WTC11 (cell line): ENCODE measurements around the gene CDK3. TPM values are rescaled to one million over a fixed set of nuclear protein-coding genes. Genes with fewer than 3 reads are reported as not detected.

Experiments
- ATAC-seq: fragments of 200-7000 bp; cut with Tn5 transposase; 2 replicates; pipeline ENCODE4 v1.10.0; 2021; ENCODE audit warnings: mild to moderate bottlenecking, moderate library complexity
- CTCF ChIA-PET: fragments of 300-600 bp; sonication (Branson Sonifier 250); formaldehyde crosslinking; loops from one replicate; lab custom pipeline; 2021; ENCODE audit warnings: antibody characterized with exemption; lab: Charles Lee
- POLR2A ChIA-PET: fragments of 350-600 bp; sonication (Branson Sonifier 250); formaldehyde crosslinking; loops from one replicate; lab custom pipeline; 2021; ENCODE audit warnings: antibody characterized with exemption; lab: Charles Lee
- DNase-seq: peaks from one replicate; pipeline ENCODE4 v3.0.0; 2021; ENCODE audit warnings: low spot score
- H3K27ac Mint-ChIP-seq: 2 replicates; pipeline ENCODE4 v1.8.0; 2021; ENCODE audit warnings: mixed read lengths
- H3K27me3 Mint-ChIP-seq: 2 replicates; pipeline ENCODE4 v1.8.0; 2021; ENCODE audit warnings: low read depth, mild to moderate bottlenecking, moderate library complexity, mixed read lengths
- H3K36me3 Mint-ChIP-seq: 2 replicates; pipeline ENCODE4 v1.8.0; 2021; ENCODE audit warnings: mixed read lengths
- H3K4me1 Mint-ChIP-seq: 2 replicates; pipeline ENCODE4 v1.8.0; 2022; ENCODE audit warnings: mixed read lengths
- H3K4me3 Mint-ChIP-seq: 2 replicates; pipeline ENCODE4 v1.8.0; 2021; ENCODE audit warnings: mild to moderate bottlenecking, moderate library complexity, mixed read lengths
- H3K9me3 Mint-ChIP-seq: 2 replicates; pipeline ENCODE4 v1.8.0; 2021; ENCODE audit warnings: mixed read lengths
- CDX4 ChIP-seq: fragments of 250-450 bp; sonication (Bioruptor Pico); IDR thresholded peaks from 2 replicates; pipeline ENCODE4 v1.9.0; 2021; ENCODE audit warnings: moderate library complexity, mild to moderate bottlenecking, inconsistent platforms, borderline replicate concordance
- CREB1 ChIP-seq: sonication (generic); formaldehyde crosslinking; IDR thresholded peaks from 2 replicates; pipeline ENCODE4 v1.8.0; 2023; ENCODE audit warnings: mild to moderate bottlenecking, missing genetic modification reagents
- CREM ChIP-seq: sonication (generic); formaldehyde crosslinking; IDR thresholded peaks from 2 replicates; pipeline ENCODE4 v1.8.1; 2022; ENCODE audit warnings: mild to moderate bottlenecking, missing genetic modification reagents, moderate library complexity
- GRHL2 ChIP-seq: fragments of 250-450 bp; sonication (Bioruptor Pico); IDR thresholded peaks from 2 replicates; pipeline ENCODE4 v1.8.0; 2022; ENCODE audit warnings: mild to moderate bottlenecking, moderate library complexity; ENCODE audit not compliant: insufficient replicate concordance, severe bottlenecking
- HMGA2 ChIP-seq: fragments of 250-450 bp; sonication (Bioruptor Pico); IDR thresholded peaks from 2 replicates; pipeline ENCODE4 v1.4.0; 2021; ENCODE audit warnings: mild to moderate bottlenecking, moderate library complexity
- IRF1 ChIP-seq: sonication (generic); formaldehyde crosslinking; IDR thresholded peaks from 2 replicates; pipeline ENCODE4 v1.8.0; 2023; ENCODE audit warnings: missing genetic modification reagents
- IRF2 ChIP-seq: sonication (generic); formaldehyde crosslinking; IDR thresholded peaks from 2 replicates; pipeline ENCODE4 v1.8.0; 2022; ENCODE audit warnings: low read depth, missing genetic modification reagents, borderline replicate concordance
- JAZF1 ChIP-seq: fragments of 250-450 bp; sonication (Bioruptor Pico); IDR thresholded peaks from 2 replicates; pipeline ENCODE4 v1.9.0; 2021; ENCODE audit warnings: moderate library complexity, mild to moderate bottlenecking, inconsistent platforms
- JUN ChIP-seq: sonication (generic); formaldehyde crosslinking; IDR thresholded peaks from 2 replicates; pipeline ENCODE4 v1.8.0; 2023; ENCODE audit warnings: mild to moderate bottlenecking, missing genetic modification reagents
- NFE2L1 ChIP-seq: sonication (generic); formaldehyde crosslinking; IDR thresholded peaks from 2 replicates; pipeline ENCODE4 v1.8.1; 2023; ENCODE audit warnings: missing genetic modification reagents
- NFYB ChIP-seq: sonication (generic); formaldehyde crosslinking; conservative IDR thresholded peaks from 2 replicates; pipeline ENCODE4 v1.8.0; 2022; ENCODE audit warnings: low read depth, missing genetic modification reagents
- NR1H2 ChIP-seq: sonication (generic); formaldehyde crosslinking; IDR thresholded peaks from 2 replicates; pipeline ENCODE4 v1.9.0; 2021; ENCODE audit warnings: mild to moderate bottlenecking, moderate library complexity, missing genetic modification reagents
- NR2C2 ChIP-seq: sonication (generic); formaldehyde crosslinking; IDR thresholded peaks from 2 replicates; pipeline ENCODE4 v1.8.0; 2022; ENCODE audit warnings: mild to moderate bottlenecking, missing genetic modification reagents
- PRRX2 ChIP-seq: fragments of 250-450 bp; sonication (Bioruptor Pico); IDR thresholded peaks from 2 replicates; pipeline ENCODE4 v1.8.0; 2021; ENCODE audit warnings: mild to moderate bottlenecking
- RELA ChIP-seq: sonication (generic); formaldehyde crosslinking; IDR thresholded peaks from 2 replicates; pipeline ENCODE4 v1.8.1; 2022; ENCODE audit warnings: missing genetic modification reagents, mild to moderate bottlenecking, borderline replicate concordance
- RORB ChIP-seq: fragments of 250-450 bp; sonication (Bioruptor Pico); IDR thresholded peaks from 2 replicates; pipeline ENCODE4 v1.9.0; 2021; ENCODE audit warnings: mild to moderate bottlenecking
- ZBTB21 ChIP-seq: sonication (generic); formaldehyde crosslinking; IDR thresholded peaks from 2 replicates; pipeline ENCODE4 v1.8.1; 2023; ENCODE audit warnings: mild to moderate bottlenecking, missing genetic modification reagents, borderline replicate concordance
- ZBTB43 ChIP-seq: sonication (generic); formaldehyde crosslinking; IDR thresholded peaks from 2 replicates; pipeline ENCODE4 v1.8.1; 2023; ENCODE audit warnings: mild to moderate bottlenecking, missing genetic modification reagents
- ZNF138 ChIP-seq: sonication (generic); formaldehyde crosslinking; conservative IDR thresholded peaks from 2 replicates; pipeline ENCODE4 v1.8.1; 2022; ENCODE audit warnings: mild to moderate bottlenecking, moderate library complexity, missing genetic modification reagents
- ZNF232 ChIP-seq: sonication (generic); formaldehyde crosslinking; IDR thresholded peaks from 2 replicates; pipeline ENCODE4 v1.8.0; 2022; ENCODE audit warnings: mild to moderate bottlenecking, missing genetic modification reagents
- total RNA-seq: library from RNA; stranded (reverse); gene quantifications from 3 replicates; pipeline ENCODE4 v1.2.3, GENCODE V29; 2021
- TF ChIP-seq, protein P1 (sequence below): sonication (generic); formaldehyde crosslinking; IDR thresholded peaks from 2 replicates; pipeline ENCODE4 v1.8.1; 2023; ENCODE audit warnings: mild to moderate bottlenecking, missing genetic modification reagents
- TF ChIP-seq, protein P2 (sequence below): sonication (generic); formaldehyde crosslinking; IDR thresholded peaks from 2 replicates; pipeline ENCODE4 v1.8.0; 2023; ENCODE audit warnings: mild to moderate bottlenecking, missing genetic modification reagents
- TF ChIP-seq, protein P3 (sequence below): sonication (generic); formaldehyde crosslinking; IDR thresholded peaks from 2 replicates; pipeline ENCODE4 v1.8.1; 2023; ENCODE audit warnings: mild to moderate bottlenecking, missing genetic modification reagents, borderline replicate concordance

CDK3 gene
- total RNA-seq, 1 experiment from 2014 or later, result 9.5 TPM

DNA sequence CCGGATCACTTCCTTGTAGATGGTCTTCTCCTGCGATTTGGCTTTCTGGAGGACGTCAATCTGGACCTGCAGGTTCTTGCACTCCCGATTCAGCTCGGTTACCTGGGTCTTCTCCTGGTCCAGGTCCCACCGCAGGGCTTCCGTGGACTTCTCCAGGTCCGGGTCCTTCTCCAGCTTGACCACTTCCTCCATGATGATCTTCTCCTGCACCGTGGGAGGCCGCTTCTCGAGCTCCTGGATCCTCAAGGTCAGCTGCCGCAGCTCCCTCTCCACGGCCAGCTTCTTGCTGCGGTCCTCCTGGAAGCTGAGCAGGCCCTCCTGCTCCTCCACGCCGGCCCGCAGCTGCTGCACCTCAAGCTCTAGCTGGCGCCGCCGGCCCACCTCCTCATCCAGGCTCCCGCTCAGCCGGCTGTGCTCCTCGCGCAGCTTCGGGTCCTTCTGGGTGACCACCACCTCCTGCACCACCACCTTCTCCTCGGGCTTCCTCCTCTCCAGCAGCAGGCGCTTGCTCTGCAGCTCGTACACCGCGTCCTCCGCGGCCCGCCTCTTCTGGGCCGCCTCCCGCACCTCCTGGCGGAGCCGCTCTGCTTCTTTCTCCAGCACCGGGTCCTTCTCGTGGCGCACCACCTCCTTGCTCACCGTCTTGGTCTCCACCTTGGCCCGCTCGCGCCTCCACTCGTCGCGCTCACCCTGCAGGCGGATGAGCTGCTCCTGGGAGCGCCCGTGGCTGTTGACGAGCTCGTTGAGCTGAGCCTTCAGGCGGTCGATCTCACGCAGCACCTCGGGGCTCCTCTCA is 8.2 kb downstream of the CDK3 start:
- no peak for TF ChIP-seq JAZF1
- no peak for TF ChIP-seq HMGA2 (CRISPR knock-in tag)
- no peak for TF ChIP-seq CDX4 (CRISPR knock-in tag)
- no peak for TF ChIP-seq GRHL2 (CRISPR knock-in tag)
- no peak for TF ChIP-seq ZBTB21 (CRISPR knock-in tag)
- no peak for TF ChIP-seq ZNF232 (CRISPR knock-in tag)
- TF ChIP-seq, protein P1, sequence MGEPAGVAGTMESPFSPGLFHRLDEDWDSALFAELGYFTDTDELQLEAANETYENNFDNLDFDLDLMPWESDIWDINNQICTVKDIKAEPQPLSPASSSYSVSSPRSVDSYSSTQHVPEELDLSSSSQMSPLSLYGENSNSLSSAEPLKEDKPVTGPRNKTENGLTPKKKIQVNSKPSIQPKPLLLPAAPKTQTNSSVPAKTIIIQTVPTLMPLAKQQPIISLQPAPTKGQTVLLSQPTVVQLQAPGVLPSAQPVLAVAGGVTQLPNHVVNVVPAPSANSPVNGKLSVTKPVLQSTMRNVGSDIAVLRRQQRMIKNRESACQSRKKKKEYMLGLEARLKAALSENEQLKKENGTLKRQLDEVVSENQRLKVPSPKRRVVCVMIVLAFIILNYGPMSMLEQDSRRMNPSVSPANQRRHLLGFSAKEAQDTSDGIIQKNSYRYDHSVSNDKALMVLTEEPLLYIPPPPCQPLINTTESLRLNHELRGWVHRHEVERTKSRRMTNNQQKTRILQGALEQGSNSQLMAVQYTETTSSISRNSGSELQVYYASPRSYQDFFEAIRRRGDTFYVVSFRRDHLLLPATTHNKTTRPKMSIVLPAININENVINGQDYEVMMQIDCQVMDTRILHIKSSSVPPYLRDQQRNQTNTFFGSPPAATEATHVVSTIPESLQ (CRISPR knock-in tag), result no peak
- no peak for TF ChIP-seq NFE2L1 (CRISPR knock-in tag)
- TF ChIP-seq NFYB, result no peak
- TF ChIP-seq, protein P2, sequence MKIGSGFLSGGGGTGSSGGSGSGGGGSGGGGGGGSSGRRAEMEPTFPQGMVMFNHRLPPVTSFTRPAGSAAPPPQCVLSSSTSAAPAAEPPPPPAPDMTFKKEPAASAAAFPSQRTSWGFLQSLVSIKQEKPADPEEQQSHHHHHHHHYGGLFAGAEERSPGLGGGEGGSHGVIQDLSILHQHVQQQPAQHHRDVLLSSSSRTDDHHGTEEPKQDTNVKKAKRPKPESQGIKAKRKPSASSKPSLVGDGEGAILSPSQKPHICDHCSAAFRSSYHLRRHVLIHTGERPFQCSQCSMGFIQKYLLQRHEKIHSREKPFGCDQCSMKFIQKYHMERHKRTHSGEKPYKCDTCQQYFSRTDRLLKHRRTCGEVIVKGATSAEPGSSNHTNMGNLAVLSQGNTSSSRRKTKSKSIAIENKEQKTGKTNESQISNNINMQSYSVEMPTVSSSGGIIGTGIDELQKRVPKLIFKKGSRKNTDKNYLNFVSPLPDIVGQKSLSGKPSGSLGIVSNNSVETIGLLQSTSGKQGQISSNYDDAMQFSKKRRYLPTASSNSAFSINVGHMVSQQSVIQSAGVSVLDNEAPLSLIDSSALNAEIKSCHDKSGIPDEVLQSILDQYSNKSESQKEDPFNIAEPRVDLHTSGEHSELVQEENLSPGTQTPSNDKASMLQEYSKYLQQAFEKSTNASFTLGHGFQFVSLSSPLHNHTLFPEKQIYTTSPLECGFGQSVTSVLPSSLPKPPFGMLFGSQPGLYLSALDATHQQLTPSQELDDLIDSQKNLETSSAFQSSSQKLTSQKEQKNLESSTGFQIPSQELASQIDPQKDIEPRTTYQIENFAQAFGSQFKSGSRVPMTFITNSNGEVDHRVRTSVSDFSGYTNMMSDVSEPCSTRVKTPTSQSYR, result no peak
- no peak for TF ChIP-seq JUN (CRISPR knock-in tag)
- no peak for TF ChIP-seq IRF2
- Mint-ChIP-seq H3K27ac (no peak overlapping the region), H3K27me3 (no peaks in the 10 kb centered on the region), H3K4me1 (no peaks in the 10 kb centered on the region), H3K4me3 (no peak overlapping the region), H3K36me3 (no peaks in the 10 kb centered on the region), H3K9me3 (peaks cover 6% of the 10 kb centered on the region; the same call in 1 of the 2 replicates)
- CTCF ChIA-PET, result interaction anchor here (0.6 to 7.6 kb wide), 13 partner anchors 9 to 938 kb away, joined by 3 to 112 read pairs (median 3); partner anchors contain the start of genes CDK3 and MRPL38
- no peak for ATAC-seq
- DNase-seq, result no peak
- POLR2A ChIA-PET, result no interaction called here

DNA sequence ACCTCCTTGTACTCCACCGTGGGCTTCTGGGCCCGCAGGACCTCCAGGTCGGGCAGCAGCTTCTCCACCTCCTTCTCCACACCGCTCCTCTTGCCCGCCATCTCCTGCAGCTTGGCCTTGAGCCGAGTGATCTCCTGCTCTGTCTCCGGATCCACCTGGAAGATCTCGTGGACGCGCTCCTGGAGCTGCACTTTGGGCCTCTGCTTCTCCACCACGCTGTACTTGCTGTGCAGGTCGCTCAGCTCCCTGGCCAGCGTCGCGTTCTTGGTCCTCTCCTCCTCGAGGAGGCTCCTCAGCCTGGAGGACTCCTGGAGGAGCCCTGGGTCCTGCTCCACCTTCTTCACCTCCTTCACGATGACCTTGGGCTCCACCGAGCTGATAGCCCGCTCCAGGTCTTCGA is 8.8 kb downstream of the CDK3 start:
- Mint-ChIP-seq H3K36me3 (no peaks in the 10 kb centered on the region), H3K27me3 (no peaks in the 10 kb centered on the region), H3K4me3 (no peak overlapping the region), H3K27ac (peak overlapping the region; percentile 72; the same call in 1 of the 2 replicates), H3K9me3 (peaks cover 6% of the 10 kb centered on the region; the same call in 1 of the 2 replicates), H3K4me1 (0 out of 2 replicates have a peak, but pooled peaks cover 2% of the 10 kb centered on the region)
- POLR2A ChIA-PET, result no interaction called here
- ATAC-seq (no peak), DNase-seq (no peak)
- CTCF ChIA-PET, result interaction anchor here (0.8 to 7.6 kb wide), 8 partner anchors 10 to 270 kb away, joined by 3 to 112 read pairs (median 3); partner anchors contain the start of genes CDK3 and MRPL38
- TF ChIP-seq ZBTB43 (no peak), IRF1 (CRISPR knock-in tag) (no peak), RELA (no peak), NR2C2 (no peak), CREM (CRISPR knock-in tag) (no peak), PRRX2 (CRISPR knock-in tag) (no peak), NR1H2 (no peak), JUN (CRISPR knock-in tag) (no peak), CREB1 (CRISPR knock-in tag) (no peak), JAZF1 (no peak), ZNF138 (no peak), RORB (CRISPR knock-in tag) (no peak), GRHL2 (CRISPR knock-in tag) (no peak)
- TF ChIP-seq, protein P3, sequence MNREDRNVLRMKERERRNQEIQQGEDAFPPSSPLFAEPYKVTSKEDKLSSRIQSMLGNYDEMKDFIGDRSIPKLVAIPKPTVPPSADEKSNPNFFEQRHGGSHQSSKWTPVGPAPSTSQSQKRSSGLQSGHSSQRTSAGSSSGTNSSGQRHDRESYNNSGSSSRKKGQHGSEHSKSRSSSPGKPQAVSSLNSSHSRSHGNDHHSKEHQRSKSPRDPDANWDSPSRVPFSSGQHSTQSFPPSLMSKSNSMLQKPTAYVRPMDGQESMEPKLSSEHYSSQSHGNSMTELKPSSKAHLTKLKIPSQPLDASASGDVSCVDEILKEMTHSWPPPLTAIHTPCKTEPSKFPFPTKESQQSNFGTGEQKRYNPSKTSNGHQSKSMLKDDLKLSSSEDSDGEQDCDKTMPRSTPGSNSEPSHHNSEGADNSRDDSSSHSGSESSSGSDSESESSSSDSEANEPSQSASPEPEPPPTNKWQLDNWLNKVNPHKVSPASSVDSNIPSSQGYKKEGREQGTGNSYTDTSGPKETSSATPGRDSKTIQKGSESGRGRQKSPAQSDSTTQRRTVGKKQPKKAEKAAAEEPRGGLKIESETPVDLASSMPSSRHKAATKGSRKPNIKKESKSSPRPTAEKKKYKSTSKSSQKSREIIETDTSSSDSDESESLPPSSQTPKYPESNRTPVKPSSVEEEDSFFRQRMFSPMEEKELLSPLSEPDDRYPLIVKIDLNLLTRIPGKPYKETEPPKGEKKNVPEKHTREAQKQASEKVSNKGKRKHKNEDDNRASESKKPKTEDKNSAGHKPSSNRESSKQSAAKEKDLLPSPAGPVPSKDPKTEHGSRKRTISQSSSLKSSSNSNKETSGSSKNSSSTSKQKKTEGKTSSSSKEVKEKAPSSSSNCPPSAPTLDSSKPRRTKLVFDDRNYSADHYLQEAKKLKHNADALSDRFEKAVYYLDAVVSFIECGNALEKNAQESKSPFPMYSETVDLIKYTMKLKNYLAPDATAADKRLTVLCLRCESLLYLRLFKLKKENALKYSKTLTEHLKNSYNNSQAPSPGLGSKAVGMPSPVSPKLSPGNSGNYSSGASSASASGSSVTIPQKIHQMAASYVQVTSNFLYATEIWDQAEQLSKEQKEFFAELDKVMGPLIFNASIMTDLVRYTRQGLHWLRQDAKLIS, result no peak
